ENCODE measurements around the gene ITGB3BP.
A peak's percentile ranks its signal among the peaks of the same experiment; 100 is the strongest.

Gene ITGB3BP

DNA sequence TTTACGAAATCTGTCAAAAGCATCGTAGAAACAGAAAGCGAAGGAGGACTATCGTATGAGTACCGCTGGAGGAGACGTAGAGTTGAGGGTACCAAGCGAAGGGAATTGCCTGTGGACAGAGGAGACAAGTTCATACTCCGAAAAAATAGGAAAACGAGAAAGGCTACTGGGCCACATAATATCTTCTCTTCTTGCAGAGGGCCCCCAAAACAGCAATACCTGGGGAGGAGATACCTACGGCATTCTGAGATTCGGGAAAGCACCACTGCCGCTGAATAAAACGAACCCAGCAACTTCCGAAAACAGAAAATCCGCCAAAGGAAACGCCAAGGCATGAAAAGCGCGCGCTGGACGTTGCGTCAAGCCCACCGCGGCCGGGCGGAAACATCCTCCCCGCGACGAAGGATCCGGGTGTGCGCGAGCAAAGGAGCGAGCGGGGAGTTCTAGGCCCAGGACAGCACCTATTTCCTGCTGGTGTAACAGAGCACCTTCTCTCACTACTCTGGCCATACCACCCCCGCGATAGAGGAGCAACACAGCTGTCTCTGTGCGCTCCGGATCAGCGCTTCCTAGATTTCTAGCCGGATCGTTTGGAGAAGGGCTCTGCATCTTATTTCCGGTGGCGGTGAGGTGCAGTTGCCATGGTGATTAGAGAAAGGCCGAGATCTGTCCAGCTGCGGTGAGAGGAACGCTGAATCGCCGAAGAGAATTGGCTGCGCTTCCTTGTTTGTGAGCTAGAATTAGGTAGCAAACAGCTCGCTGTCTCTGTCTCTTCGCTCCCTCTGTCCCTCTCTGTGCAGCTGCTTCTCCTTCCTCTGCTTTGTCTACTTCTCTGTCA lies at the start of gene ITGB3BP, which contains the start of gene EFCAB7 (continued):
- TF ChIP-seq, protein P1, sequence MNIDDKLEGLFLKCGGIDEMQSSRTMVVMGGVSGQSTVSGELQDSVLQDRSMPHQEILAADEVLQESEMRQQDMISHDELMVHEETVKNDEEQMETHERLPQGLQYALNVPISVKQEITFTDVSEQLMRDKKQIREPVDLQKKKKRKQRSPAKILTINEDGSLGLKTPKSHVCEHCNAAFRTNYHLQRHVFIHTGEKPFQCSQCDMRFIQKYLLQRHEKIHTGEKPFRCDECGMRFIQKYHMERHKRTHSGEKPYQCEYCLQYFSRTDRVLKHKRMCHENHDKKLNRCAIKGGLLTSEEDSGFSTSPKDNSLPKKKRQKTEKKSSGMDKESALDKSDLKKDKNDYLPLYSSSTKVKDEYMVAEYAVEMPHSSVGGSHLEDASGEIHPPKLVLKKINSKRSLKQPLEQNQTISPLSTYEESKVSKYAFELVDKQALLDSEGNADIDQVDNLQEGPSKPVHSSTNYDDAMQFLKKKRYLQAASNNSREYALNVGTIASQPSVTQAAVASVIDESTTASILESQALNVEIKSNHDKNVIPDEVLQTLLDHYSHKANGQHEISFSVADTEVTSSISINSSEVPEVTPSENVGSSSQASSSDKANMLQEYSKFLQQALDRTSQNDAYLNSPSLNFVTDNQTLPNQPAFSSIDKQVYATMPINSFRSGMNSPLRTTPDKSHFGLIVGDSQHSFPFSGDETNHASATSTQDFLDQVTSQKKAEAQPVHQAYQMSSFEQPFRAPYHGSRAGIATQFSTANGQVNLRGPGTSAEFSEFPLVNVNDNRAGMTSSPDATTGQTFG (tag by site-specific recombination; IDR thresholded peaks at IDR 0.05; ENCODE audit: borderline replicate concordance): peak; percentile 93
- TF ChIP-seq, protein P2, sequence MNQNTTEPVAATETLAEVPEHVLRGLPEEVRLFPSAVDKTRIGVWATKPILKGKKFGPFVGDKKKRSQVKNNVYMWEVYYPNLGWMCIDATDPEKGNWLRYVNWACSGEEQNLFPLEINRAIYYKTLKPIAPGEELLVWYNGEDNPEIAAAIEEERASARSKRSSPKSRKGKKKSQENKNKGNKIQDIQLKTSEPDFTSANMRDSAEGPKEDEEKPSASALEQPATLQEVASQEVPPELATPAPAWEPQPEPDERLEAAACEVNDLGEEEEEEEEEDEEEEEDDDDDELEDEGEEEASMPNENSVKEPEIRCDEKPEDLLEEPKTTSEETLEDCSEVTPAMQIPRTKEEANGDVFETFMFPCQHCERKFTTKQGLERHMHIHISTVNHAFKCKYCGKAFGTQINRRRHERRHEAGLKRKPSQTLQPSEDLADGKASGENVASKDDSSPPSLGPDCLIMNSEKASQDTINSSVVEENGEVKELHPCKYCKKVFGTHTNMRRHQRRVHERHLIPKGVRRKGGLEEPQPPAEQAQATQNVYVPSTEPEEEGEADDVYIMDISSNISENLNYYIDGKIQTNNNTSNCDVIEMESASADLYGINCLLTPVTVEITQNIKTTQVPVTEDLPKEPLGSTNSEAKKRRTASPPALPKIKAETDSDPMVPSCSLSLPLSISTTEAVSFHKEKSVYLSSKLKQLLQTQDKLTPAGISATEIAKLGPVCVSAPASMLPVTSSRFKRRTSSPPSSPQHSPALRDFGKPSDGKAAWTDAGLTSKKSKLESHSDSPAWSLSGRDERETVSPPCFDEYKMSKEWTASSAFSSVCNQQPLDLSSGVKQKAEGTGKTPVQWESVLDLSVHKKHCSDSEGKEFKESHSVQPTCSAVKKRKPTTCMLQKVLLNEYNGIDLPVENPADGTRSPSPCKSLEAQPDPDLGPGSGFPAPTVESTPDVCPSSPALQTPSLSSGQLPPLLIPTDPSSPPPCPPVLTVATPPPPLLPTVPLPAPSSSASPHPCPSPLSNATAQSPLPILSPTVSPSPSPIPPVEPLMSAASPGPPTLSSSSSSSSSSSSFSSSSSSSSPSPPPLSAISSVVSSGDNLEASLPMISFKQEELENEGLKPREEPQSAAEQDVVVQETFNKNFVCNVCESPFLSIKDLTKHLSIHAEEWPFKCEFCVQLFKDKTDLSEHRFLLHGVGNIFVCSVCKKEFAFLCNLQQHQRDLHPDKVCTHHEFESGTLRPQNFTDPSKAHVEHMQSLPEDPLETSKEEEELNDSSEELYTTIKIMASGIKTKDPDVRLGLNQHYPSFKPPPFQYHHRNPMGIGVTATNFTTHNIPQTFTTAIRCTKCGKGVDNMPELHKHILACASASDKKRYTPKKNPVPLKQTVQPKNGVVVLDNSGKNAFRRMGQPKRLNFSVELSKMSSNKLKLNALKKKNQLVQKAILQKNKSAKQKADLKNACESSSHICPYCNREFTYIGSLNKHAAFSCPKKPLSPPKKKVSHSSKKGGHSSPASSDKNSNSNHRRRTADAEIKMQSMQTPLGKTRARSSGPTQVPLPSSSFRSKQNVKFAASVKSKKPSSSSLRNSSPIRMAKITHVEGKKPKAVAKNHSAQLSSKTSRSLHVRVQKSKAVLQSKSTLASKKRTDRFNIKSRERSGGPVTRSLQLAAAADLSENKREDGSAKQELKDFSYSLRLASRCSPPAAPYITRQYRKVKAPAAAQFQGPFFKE (tag by site-specific recombination; IDR thresholded peaks at IDR 0.05; ENCODE audit: borderline replicate concordance): no peak
- peak; percentile 94 for TF ChIP-seq ZEB2 (tag by site-specific recombination; IDR thresholded peaks at IDR 0.05)
- TF ChIP-seq ZNF654 (tag by site-specific recombination; IDR thresholded peaks at IDR 0.05; ENCODE audit: low read depth): peak; percentile 6; the same call in 1 of the 2 replicates
- TF ChIP-seq, protein P3, sequence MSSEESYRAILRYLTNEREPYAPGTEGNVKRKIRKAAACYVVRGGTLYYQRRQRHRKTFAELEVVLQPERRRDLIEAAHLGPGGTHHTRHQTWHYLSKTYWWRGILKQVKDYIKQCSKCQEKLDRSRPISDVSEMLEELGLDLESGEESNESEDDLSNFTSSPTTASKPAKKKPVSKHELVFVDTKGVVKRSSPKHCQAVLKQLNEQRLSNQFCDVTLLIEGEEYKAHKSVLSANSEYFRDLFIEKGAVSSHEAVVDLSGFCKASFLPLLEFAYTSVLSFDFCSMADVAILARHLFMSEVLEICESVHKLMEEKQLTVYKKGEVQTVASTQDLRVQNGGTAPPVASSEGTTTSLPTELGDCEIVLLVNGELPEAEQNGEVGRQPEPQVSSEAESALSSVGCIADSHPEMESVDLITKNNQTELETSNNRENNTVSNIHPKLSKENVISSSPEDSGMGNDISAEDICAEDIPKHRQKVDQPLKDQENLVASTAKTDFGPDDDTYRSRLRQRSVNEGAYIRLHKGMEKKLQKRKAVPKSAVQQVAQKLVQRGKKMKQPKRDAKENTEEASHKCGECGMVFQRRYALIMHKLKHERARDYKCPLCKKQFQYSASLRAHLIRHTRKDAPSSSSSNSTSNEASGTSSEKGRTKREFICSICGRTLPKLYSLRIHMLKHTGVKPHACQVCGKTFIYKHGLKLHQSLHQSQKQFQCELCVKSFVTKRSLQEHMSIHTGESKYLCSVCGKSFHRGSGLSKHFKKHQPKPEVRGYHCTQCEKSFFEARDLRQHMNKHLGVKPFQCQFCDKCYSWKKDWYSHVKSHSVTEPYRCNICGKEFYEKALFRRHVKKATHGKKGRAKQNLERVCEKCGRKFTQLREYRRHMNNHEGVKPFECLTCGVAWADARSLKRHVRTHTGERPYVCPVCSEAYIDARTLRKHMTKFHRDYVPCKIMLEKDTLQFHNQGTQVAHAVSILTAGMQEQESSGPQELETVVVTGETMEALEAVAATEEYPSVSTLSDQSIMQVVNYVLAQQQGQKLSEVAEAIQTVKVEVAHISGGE (tag by site-specific recombination; conservative IDR thresholded peaks at IDR 0.05; ENCODE audit: low read depth): peak; percentile 100
- TF ChIP-seq ZNF155 (tag by site-specific recombination; IDR thresholded peaks at IDR 0.05): no peak
- TF ChIP-seq SP2 (tag by site-specific recombination; IDR thresholded peaks at IDR 0.05): peak; percentile 77
- TF ChIP-seq ZFP41 (tag by site-specific recombination; IDR thresholded peaks at IDR 0.05; ENCODE audit: borderline replicate concordance): 0 out of 2 replicates have a peak, but pooled peaks have one; percentile 38
- TF ChIP-seq ZNF433 (tag by site-specific recombination; IDR thresholded peaks at IDR 0.05; ENCODE audit: low read depth): no peak; the same call in 1 of the 2 replicates
- TF ChIP-seq KLF16 (tag by site-specific recombination; IDR thresholded peaks at IDR 0.05): peak; percentile 98
- TF ChIP-seq MZF1 (tag by site-specific recombination; IDR thresholded peaks at IDR 0.05; ENCODE audit: borderline replicate concordance): peak; percentile 98
- peak; percentile 100 for TF ChIP-seq ZNF768 (tag by site-specific recombination; IDR thresholded peaks at IDR 0.05)
- TF ChIP-seq, protein P4, sequence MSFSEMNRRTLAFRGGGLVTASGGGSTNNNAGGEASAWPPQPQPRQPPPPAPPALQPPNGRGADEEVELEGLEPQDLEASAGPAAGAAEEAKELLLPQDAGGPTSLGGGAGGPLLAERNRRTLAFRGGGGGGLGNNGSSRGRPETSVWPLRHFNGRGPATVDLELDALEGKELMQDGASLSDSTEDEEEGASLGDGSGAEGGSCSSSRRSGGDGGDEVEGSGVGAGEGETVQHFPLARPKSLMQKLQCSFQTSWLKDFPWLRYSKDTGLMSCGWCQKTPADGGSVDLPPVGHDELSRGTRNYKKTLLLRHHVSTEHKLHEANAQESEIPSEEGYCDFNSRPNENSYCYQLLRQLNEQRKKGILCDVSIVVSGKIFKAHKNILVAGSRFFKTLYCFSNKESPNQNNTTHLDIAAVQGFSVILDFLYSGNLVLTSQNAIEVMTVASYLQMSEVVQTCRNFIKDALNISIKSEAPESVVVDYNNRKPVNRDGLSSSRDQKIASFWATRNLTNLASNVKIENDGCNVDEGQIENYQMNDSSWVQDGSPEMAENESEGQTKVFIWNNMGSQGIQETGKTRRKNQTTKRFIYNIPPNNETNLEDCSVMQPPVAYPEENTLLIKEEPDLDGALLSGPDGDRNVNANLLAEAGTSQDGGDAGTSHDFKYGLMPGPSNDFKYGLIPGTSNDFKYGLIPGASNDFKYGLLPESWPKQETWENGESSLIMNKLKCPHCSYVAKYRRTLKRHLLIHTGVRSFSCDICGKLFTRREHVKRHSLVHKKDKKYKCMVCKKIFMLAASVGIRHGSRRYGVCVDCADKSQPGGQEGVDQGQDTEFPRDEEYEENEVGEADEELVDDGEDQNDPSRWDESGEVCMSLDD (tag by site-specific recombination; IDR thresholded peaks at IDR 0.05): 0 out of 2 replicates have a peak, but pooled peaks have one; percentile 59
- no peak for TF ChIP-seq ZNF175 (tag by site-specific recombination; IDR thresholded peaks at IDR 0.05)
- TF ChIP-seq ZNF114 (tag by site-specific recombination; IDR thresholded peaks at IDR 0.05): no peak
- TF ChIP-seq ZBTB17 (tag by site-specific recombination; IDR thresholded peaks at IDR 0.05): peak; percentile 100
- TF ChIP-seq KLF7 (tag by site-specific recombination; IDR thresholded peaks at IDR 0.05; ENCODE audit: borderline replicate concordance): peak; percentile 92
- 0 out of 2 replicates have a peak, but pooled peaks have one; percentile 60 for TF ChIP-seq ZNF48 (tag by site-specific recombination; IDR thresholded peaks at IDR 0.05)
- TF ChIP-seq ZNF585B (tag by site-specific recombination; IDR thresholded peaks at IDR 0.05): no peak
- TF ChIP-seq ZNF16 (tag by site-specific recombination; IDR thresholded peaks at IDR 0.05; ENCODE audit: low read depth): peak; percentile 57; the same call in 1 of the 2 replicates
- TF ChIP-seq, protein P5, sequence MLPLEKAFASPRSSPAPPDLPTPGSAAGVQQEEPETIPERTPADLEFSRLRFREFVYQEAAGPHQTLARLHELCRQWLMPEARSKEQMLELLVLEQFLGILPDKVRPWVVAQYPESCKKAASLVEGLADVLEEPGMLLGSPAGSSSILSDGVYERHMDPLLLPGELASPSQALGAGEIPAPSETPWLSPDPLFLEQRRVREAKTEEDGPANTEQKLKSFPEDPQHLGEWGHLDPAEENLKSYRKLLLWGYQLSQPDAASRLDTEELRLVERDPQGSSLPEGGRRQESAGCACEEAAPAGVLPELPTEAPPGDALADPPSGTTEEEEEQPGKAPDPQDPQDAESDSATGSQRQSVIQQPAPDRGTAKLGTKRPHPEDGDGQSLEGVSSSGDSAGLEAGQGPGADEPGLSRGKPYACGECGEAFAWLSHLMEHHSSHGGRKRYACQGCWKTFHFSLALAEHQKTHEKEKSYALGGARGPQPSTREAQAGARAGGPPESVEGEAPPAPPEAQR (tag by site-specific recombination; IDR thresholded peaks at IDR 0.05): peak; percentile 97
- TF ChIP-seq ZNF404 (tag by site-specific recombination; IDR thresholded peaks at IDR 0.05): peak; percentile 59; the same call in 1 of the 2 replicates

Measured in HEK293 (cell line).